Upper lobe of left lung (tissue), 4 donors: ENCODE results near the gene SLCO1B3.

ENCODE experiments used
- EP300 ChIP-seq, 4 donors: sonication (generic); formaldehyde crosslinking; IDR thresholded peaks; one replicate each; pipeline ENCODE4 v1.5.1; 2017; ENCODE audit warnings: antibody characterized with exemption in 4 of 4, control low read depth in 2 of 4
- POLR2A ChIP-seq, 4 donors: fragments of 450-650 bp; IDR thresholded peaks; one replicate each; pipeline ENCODE4 v1.5.1; 2016 to 2017; ENCODE audit warnings: antibody characterized with exemption in 4 of 4, mild to moderate bottlenecking in 2 of 4
- POLR2AphosphoS5 ChIP-seq, 2 donors: sonication (generic); formaldehyde crosslinking; IDR thresholded peaks; one replicate each; pipeline ENCODE4 v1.5.1; 2017; ENCODE audit warnings: antibody characterized with exemption in 2 of 2
- TF ChIP-seq, protein P1 (sequence below), 6 experiments: fragments of 450-650 bp in 4 of 6; fragments of 200-600 bp in 2 of 6; sonication (generic) in 2 of 6; IDR thresholded peaks; one replicate each; pipeline ENCODE4 v1.5.1; 2016 to 2019; ENCODE audit warnings: antibody characterized with exemption in 6 of 6

DNA sequence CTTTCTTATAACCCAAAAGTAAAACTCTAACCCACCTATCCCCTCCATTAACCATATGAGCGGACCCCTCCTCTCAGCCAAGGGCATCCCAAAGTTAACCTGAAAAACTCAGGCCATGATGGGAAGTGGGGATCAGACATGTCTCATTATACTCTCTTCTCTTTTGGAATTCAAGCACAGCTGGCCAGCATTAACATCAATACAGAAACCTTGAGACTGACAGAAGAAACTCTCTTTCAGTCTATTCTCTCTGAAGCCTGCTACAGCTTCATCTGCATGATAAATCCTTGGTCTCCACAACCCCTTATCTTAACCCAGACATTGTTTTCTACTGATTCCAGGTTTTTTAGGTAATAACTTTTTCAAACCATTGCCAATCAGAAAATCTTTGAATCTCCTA, 17.5 kb upstream of the SLCO1B3 start:
- TF ChIP-seq POLR2AphosphoS5 (IDR thresholded peaks at IDR 0.05): no peak
- TF ChIP-seq, protein P1, sequence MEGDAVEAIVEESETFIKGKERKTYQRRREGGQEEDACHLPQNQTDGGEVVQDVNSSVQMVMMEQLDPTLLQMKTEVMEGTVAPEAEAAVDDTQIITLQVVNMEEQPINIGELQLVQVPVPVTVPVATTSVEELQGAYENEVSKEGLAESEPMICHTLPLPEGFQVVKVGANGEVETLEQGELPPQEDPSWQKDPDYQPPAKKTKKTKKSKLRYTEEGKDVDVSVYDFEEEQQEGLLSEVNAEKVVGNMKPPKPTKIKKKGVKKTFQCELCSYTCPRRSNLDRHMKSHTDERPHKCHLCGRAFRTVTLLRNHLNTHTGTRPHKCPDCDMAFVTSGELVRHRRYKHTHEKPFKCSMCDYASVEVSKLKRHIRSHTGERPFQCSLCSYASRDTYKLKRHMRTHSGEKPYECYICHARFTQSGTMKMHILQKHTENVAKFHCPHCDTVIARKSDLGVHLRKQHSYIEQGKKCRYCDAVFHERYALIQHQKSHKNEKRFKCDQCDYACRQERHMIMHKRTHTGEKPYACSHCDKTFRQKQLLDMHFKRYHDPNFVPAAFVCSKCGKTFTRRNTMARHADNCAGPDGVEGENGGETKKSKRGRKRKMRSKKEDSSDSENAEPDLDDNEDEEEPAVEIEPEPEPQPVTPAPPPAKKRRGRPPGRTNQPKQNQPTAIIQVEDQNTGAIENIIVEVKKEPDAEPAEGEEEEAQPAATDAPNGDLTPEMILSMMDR (IDR thresholded peaks at IDR 0.05): no peak
- no peak for TF ChIP-seq POLR2A (IDR thresholded peaks at IDR 0.05)
- no peak for TF ChIP-seq EP300 (IDR thresholded peaks at IDR 0.05)
